Measurements from ENCODE around the gene RLIM.

The RLIM gene

DNA sequence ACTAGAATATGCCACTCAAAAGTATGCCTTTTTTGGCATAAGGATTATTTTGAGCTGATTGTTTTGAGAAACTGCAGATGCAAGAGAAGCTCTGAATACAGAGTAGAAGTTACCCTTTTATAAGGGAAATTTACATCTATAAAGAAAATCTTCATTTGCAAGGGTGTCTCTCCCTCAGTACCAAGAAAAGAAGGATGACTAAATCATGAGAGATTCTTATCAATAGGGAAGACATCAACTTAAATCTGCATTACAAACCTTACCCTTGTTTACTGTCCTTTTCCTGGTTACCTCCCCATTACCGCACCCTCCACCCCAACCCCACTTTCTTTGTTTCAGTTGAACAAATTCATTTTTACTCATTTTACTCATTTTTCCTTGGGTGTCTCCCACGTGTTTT, 62.5 kb downstream of the RLIM start:
- DNase-seq (ENCODE audit: low read depth): no peak
- TF ChIP-seq, protein P1, sequence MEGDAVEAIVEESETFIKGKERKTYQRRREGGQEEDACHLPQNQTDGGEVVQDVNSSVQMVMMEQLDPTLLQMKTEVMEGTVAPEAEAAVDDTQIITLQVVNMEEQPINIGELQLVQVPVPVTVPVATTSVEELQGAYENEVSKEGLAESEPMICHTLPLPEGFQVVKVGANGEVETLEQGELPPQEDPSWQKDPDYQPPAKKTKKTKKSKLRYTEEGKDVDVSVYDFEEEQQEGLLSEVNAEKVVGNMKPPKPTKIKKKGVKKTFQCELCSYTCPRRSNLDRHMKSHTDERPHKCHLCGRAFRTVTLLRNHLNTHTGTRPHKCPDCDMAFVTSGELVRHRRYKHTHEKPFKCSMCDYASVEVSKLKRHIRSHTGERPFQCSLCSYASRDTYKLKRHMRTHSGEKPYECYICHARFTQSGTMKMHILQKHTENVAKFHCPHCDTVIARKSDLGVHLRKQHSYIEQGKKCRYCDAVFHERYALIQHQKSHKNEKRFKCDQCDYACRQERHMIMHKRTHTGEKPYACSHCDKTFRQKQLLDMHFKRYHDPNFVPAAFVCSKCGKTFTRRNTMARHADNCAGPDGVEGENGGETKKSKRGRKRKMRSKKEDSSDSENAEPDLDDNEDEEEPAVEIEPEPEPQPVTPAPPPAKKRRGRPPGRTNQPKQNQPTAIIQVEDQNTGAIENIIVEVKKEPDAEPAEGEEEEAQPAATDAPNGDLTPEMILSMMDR (conservative IDR thresholded peaks at IDR 0.05; ENCODE audit: low read depth, low read length): no peak
- H3K4me3 ChIP-seq (ENCODE audit: low read depth, low read length): no peak overlapping the region

DNA sequence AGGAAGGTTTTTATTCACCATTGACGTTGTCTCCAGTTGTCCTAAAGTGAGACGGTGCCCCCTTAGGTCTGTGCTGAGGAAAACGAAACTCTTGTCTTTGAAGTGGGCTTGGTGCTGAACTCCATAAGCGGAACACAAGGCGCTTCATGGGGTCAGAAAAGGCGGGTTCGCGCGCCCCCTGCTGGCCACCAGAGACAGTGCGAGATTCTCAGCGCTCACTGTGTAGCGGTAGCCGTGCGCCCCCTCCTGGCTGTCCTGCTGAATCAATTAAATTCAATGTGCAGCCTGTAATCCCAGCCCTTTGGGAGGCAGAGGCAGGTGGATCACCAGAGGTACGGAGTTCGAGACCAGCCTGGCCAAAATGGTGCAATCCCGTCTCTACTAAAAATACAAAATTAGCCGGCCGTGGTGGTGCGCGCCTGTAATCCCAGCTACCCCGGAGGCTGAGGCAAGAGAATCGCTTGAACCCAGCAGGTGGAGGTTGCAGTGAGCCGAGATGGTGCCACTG, 64.1 kb downstream of the RLIM start:
- H3K4me3 ChIP-seq (ENCODE audit: low read depth, low read length): peak overlapping the region; percentile 23
- DNase-seq (ENCODE audit: low read depth): peak; percentile 82
- TF ChIP-seq, protein P1 (conservative IDR thresholded peaks at IDR 0.05; ENCODE audit: low read depth, low read length): peak; percentile 91

DNA sequence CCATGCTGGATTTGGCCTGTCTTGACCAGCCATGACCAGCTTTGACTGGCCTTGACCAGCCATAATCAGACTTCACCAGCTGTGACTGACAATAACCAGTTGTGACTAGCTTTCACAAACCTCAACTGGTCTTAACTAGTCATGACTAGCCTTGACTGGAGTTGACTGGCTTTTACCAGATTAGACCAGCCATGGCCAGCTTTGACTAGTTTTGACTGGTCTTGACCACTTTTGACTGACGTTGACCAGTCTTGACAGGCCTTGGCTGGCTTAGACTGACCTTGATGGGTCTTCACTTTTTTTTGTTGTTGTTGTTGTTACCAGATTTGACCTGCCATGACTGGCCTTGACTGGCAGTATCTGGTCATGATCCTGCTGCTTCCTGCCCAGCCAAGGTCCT, 67.4 kb downstream of the RLIM start:
- TF ChIP-seq, protein P1 (conservative IDR thresholded peaks at IDR 0.05; ENCODE audit: low read depth, low read length): no peak
- no peak for DNase-seq (ENCODE audit: low read depth)
- H3K4me3 ChIP-seq (ENCODE audit: low read depth, low read length): no peak overlapping the region

DNA sequence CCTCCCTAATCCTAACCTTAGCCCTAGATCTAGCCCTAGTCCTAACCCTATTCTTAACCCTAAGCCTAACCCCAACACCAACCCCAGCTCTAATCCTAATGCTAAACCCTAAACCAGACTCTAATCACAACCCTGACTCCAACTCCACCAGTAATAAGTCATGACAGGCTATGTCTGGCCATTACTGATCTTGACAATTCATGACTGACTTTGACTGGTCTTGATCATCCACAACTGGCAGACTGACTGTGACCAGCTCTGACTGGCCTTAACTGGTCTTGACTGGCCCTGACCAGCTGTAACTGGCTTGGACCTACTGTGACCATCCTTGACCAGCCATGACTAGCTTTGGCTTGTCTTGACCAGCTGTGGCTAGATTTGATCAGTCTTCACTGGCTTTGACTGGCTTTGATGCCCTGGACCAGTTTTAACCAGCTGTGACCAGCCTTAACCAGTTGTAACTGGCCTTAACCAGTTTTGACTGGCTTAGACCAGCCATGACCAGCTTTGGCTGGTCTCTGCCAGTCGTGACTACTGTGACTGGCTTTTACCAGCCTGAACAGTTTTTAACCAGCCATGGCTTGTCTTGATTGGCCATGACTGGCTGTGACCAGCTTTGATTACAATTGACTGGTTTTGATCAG, 68.4 kb downstream of the RLIM start:
- DNase-seq (ENCODE audit: low read depth): no peak
- H3K4me3 ChIP-seq (ENCODE audit: low read depth, low read length): no peak overlapping the region
- TF ChIP-seq, protein P1 (conservative IDR thresholded peaks at IDR 0.05; ENCODE audit: low read depth, low read length): no peak

DNA sequence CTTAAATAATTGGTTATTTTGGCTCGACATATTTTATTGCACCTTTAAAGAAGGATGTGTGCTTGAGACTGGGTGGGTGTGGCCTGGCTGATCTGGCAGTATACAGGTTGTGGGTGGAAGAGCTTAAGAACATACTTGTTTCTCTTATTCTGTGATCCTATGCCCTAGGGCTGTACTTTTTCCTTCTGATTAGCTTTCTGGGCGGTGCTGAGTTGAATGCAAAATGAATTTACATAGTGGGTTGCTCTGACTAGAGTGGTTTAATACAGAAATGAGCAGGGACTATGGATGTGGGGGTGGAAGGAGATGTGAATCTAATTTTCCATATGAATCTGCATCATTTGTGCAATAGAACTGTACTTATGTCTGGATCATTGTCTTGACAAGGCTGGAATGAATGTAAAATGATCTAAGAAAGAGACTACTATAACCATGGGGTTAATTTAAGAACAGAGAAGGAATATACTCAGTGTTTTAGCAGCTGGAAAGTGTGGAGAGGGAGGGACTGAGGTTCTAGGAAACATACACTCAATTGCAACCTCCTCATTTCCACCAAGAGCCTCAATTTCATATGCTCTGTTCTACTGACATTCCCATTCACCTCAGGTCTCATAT, 73.7 kb downstream of the RLIM start:
- no peak overlapping the region for H3K4me3 ChIP-seq (ENCODE audit: low read depth, low read length)
- TF ChIP-seq, protein P1 (conservative IDR thresholded peaks at IDR 0.05; ENCODE audit: low read depth, low read length): no peak
- DNase-seq (ENCODE audit: low read depth): no peak

DNA sequence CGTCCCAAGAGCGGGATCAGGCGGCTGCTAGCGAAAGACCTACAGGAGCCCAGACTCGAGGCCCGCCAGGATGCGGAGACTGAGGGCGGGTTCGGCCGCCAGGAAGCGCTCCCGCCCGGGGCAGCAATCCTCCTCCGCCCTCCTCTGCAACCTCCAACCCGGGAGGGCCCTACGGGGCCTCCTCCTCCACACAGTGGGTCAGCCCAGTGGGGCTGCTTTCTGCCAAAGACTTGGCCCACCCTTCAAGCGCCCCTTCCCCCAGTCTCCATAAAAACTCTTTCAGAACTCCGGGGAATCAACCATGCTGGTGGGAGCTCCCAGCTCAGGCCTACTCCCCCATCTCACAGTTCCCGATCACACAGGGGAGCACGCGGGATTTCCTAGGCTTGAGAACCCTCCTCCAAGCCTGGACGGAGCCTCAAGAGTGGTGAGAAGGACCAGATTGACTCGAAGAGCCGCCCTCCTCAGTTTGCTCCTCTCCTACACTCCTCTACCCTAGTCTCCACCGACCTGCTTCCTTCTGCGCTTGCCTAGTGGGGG, 77.5 kb downstream of the RLIM start:
- H3K4me3 ChIP-seq (ENCODE audit: low read depth, low read length): peak overlapping the region; percentile 59

More for the DNA sequence above, 77.5 kb downstream of the RLIM start:
- TF ChIP-seq, protein P1 (conservative IDR thresholded peaks at IDR 0.05; ENCODE audit: low read depth, low read length): no peak
- DNase-seq (ENCODE audit: low read depth): peak; percentile 71
